CD4-positive, alpha-beta T cell treated with Interleukin-12 subunit alpha and Interleukin-12 subunit beta, for 1 hour (primary cell): ENCODE measurements around the gene PRR16.
"Not testable (repeated sequence)": the region's sequence is repeated elsewhere in the genome, so short reads cannot be mapped to it uniquely, and the experiment has no call there.

ENCODE experiments used
- DNase-seq: peaks from one replicate; pipeline ENCODE4 v3.0.0-alpha.2; 2020

PRR16 gene

DNA sequence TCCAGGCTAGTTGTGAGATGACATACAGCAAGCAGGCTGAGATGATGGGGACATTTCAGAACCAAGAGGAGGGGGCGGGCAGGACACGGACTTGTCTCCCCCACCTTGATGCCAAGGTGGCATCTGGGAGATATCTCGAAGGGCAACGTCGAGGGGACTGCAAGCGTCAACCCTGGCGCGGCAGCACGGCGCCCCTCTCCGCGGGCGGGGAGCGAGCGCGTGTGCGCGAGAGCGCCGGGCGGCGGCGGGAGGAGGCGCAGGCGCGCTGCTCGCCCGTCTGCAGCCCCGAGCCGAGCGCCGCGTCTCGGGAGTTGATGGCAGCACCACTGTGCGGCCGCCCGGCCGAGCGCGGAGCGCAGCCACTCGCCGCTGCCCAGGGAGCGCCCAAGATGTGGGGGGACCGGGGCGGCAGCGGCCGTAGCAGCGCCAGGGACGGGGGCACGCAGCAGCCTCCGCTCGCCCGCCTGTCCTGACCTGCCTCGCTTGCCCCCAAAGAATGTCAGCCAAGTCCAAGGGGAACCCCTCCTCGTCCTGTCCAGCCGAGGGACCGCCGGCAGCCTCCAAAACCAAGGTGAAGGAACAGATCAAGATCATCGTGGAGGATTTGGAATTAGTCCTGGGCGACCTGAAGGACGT, at the start of gene PRR16:
PRR16 (plus strand) TSS at position 310 of the 636 bp plus-strand sequence.
- no peak for DNase-seq

DNA sequence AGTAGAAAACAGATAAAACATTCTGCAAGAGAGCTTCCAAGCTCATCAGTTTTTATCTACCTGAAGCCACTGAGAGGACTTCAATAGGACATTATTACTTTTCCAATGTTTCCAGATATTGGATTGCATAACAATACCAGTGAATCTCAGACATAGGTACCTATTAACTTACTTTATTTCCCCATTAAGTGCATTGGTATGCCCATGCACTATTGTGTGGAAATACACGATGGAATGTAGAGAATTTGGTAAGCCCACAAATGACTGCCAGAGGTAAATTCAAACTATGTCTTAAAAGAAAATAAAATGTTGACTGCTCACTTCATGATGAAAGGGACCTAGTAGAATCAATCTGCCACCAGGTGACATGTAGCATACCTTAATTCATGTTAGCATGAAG, 48.1 kb upstream of the PRR16 start:
- DNase-seq = no peak

DNA sequence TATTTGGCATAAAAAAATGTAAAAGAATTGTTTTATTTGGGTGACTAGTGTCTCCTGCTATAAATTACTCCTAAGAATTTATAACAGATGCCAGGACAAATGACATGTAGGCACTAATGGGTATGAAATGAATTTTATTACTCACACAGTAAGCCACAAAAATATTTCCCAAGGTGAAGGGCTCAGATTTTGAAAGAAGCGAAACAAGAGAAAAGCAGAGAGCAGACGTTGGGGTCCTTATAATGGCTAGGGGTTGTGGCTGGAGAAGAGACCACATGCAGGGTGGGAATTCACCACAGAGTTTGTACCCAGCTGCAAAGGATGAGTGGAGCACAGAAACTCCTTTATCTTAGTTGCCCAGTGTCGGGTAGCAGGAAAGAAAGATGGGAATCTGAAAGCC, 45.0 kb upstream of the PRR16 start:
- DNase-seq = no peak

DNA sequence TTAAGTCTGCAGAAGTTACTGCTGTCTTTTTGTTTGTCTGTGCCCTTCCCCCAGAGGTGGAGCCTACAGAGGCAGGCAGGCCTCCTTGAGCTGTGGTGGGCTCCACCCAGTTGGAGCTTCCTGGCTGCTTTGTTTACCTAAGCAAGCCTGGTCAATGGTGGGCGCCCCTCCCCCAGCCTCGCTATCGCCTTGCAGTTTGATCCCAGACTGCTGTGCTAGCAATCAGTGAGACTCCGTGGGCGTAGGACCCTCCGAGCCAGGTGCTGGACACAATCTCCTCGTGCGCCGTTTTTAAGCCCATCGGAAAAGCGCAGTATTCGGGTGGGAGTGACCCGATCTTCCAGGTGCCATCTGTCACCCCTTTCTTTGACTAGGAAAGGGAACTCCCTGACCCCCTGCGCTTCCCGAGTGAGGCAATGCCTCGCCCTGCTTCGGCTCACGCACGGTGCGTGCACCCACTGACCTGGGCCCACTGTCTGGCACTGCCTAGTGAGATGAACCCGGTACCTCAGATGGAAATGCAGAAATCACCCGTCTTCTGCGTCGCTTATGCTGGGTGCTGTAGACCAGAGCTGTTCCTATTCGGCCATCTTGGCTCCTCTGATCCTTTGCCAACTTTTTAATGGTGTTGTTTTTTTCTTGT, 37.3 kb upstream of the PRR16 start:
- not testable (repeated sequence) for DNase-seq

DNA sequence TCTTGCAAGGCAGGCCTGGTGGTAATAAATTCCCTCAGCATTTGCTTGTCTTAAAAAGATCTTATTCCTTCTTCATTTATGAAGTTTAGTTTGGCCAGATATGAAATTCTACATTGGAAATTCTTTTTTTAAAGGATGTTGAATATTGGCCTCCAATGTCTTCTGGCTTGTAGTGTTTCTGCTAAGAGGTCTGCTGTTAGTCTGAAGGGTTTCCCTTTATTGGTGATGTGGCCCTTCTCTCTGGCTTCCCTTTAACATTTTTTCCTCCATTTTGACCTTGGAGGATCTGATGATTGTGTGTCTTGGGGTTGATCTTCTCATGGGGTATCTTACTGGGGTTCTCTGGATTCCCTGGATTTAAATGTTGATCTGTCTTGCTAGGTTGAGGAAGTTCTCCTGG, 33.5 kb upstream of the PRR16 start:
- DNase-seq = no peak

DNA sequence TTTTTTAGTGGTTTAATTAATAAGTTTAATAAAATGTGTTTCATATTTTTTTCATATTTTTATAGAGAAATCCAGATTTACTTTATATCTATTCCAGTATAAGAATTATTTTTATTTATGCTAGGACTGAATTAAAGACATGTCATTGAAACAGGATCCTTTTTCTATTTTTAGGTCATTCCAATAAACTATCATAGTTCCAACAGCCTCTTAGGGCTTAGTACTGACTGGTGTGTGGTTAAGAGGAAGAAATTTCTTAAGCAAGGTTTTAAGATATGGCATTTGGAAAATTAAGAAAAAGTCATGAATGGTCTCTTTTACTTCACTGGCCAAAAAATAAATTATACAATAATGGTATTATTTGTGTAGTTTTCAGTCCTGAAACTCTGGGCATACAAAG, 31.2 kb upstream of the PRR16 start:
- DNase-seq = no peak

DNA sequence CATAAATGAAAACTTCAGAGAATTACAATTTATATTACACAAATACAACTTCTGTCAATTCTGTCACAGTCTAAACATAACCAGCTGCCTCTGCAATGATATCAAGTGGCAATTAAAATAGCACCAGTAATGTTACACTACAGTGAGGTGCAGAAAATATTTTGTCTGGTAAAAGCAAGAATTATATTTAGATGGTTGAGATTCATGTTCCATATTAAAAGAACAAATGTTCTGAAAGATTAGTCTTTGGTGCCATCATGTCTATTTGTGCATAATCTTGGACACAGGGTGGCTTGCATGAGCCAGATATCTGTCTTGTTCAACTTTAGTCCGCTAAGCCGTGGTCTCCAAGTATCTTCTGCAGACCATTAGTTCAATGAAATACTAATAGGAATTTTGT, 29.0 kb upstream of the PRR16 start:
- DNase-seq = no peak

DNA sequence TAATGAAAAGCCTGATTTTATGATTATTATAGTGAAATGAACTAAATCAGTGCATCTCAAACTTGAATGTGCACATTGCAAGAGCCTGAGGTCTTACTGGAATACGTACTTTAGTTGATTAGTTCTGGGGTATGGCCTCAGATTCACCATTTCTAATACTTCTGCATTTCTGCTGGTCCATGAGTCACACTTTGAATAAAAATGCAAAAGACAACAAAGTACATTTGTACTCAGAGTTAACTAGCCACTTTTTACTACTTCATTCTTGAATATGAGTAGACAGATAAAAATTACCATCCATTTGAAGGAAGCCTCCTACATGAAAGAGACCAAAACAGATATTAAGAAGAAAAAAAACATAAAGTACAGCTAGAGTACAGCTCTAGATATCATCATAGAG, 27.1 kb upstream of the PRR16 start:
- DNase-seq = no peak

DNA sequence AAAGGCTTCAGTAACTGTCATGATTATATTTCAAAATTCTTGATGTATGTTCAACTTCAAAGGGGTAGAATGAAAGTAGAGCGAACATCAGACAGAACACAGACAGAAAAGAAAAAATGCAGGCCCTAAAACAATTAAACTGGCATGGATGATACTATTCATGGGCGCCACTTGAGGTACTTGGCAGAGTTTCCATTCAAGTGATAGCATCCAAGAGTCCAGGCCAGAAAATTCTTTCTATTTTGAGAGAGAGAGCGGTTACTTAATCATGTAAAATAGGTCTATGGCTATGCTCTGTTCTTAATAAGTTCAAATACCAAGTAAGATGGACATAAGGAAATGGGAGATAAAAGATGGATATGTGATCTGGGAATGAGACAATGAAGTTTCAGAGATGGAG, 21.4 kb upstream of the PRR16 start:
- DNase-seq = no peak

DNA sequence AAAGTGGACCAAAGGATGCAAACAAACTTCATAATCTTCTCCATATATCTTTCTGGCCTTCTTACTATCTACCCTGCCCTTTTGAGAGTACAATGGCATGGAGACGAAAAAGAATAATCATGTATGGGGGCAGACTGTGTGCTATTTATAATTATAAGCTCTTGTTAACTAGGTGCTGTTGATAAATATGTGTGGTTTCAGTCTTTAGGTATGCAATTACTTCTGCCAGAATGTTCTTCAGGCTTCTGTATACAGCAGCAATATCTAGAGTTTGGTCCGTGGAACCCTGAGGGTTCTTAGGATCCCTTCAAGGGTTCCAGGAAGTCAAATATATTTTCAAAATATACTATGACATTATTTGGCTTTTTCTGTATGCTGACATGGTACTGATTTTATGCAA, 20.5 kb upstream of the PRR16 start:
- DNase-seq = no peak

DNA sequence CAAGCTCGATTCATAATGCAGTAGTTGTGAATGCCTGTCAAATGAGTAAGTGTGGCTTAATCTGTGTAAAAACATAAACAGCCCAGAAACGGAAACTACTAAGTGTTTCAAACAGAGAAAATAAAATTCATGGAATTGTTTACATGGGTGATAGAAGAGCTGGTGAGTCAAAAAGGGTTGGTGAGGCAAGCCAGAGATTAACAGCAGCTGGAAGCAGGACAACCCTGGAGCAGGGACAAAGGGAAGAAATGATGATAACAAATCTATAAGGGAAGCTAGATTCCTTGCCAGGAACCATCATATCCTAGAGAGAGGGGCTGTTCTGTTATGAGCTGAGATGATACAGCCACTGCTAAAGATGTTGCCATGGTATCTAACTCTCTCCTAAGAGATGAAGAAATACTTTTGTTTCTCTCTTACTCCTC, 18.0 kb upstream of the PRR16 start:
- no peak for DNase-seq

DNA sequence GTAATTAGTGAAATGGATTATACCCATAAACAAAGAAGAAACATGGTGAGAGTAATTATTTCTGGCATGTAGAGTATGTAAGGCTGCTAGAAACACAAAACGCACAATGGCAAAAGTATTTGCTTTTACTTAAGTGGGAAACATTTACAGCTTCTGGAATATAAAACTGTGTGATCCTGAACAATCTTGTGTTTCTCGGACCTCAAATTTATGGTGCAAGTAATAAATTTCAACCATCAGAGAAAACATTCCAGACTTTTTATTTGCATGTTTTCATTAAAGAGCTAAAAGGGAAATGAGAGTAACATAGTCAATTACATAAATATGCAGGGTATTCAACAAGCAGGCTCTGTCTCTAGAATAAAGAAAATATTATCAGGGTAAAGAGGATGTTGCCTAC, 17.2 kb upstream of the PRR16 start:
- no peak for DNase-seq

DNA sequence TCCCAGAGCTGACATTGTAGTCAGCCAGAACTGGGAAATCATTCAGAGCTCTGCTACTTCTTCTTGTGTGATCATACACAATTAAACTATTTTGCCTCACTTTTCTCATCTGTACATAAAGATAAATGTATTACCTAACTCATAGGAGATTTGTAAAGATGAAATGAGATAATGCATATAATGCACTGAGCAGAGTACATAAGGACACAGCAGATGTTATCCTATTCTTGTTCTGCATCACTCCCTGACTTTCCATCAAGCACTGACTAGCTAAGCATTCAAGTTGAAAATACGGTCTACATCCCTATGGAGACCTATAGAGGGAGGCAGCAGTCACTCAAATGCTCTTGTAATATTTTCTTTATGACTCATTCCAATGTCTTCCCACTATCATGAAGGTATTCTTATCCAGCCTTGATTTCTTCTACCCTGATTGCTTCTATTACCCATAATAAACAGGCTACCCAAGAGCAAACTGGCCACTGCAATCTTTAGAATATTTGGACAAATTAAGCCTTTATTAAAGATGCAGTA, 16.3 kb upstream of the PRR16 start:
- no peak for DNase-seq

DNA sequence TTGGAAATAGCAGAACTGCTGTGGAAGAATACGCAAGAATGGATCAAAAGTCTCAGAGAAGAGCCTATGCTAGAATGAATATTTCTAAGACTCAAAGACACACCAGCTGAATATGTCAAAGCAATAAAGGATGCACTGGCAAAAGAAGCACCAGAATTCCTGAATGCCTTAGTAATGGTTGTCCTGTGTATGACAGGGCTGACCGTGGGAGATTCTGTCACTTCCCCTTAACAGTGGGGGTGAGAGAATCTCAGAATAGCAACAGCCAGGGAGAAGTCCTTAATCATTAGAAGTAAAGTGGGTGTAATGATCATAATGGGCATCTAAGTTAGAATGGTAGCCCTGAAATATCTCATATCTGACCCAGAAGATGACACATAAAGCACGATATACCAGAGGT, 14.6 kb upstream of the PRR16 start:
- no peak for DNase-seq

DNA sequence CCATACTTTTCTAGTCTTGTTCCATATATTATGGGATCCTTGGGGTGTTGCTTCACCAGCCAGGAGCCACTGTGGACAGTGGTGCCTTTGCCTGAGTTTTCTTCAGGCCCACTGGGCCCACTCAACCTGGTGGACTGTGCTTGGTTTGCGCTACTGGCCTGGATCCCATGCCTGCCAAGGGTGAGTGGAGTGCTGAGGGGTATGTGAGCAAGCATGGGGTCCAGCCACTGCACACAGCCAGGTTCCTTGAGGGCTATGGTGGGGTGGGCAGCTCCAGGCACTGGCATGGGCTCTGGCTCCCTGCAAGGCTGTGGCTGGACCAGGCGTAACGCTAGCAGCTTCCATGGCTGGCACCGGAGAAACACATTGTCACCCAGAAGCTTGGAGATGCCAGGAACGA, 13.2 kb upstream of the PRR16 start:
- DNase-seq = no peak

DNA sequence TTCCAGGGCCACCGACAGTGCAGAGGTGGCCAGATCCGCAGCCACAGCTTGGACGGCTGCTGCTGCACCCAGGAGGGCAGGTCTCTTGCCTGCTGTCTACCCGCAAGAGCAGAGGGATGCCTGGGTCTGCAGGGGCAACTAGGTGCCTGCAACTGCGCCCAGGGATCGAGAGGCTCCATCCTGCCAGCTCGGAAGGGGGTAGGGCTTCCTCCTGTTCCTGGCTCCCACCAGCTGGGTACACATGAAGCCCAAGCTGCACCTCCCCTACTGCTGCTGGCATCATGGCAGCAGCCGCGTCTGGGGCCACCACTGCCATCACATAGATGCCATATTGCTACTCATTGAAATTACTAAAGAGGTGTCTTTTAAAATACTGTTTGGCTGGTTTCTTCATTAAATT, 12.7 kb upstream of the PRR16 start:
- DNase-seq = no peak

DNA sequence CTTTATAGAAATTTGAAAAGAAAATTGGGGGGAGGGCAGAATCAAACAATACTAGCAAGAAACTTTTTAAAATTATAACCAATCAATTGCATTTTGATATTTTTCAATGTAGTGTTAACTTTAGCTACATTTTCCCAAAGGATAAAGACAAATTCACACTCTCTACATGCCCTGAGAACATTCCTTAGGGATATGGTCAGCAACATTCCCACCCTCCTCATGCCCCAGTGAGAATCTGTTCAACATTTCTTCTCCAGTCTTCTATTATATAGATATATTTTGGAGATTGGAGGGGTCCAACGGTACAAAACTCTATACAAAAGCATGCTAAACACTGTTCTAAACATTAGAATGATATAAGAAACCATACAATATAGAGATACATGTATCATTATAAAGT, 11.6 kb upstream of the PRR16 start:
- no peak for DNase-seq

DNA sequence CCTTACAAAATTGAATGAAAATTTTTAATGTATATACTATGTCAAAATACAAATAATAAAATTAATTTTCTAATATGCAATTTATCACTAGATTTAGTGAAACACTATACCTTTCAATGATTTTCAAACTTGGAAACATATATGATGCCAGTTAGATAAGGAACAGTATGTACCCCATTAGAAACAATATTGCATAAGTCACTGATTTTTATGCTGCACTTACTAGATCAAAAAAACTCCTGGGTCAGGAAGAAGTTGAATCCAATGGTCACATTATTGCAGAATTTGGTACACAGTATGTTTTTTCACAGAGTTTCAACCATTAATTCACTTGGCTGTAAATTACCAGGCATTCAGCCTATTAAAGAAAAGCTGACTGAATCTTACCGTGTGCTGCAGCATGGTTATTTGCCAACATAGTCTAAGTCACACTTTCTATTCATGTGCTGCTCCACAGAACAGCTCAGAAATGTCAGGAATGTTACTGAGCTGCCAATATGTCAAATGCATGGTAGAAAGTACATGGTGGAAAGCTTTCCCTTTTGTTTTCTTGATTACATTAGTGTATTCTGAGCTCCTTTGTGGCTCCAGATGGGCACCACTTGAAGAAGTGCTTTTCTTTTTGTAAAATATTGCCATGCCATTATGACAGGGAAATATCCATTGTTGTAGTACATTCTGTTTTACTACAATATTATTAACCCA, 9.9 kb upstream of the PRR16 start:
- no peak for DNase-seq

DNA sequence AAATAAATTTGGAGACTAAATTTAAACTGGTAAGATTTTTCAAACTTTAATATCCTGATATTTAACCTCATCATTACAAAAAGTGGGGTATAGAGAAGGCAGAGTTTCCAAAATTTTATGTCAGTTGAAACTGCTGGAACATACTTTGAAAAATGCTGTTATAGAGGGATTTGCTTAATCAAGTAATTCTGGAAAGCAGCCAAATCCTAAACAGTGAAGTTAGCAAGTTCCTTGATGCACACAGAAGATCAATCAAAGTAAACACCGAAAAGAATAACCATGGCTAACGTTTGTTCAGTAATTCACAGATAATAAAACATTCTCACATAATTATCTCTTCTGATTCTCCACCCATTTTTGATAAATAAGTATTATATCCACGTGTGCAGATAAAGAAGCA, 8.1 kb upstream of the PRR16 start:
- no peak for DNase-seq

DNA sequence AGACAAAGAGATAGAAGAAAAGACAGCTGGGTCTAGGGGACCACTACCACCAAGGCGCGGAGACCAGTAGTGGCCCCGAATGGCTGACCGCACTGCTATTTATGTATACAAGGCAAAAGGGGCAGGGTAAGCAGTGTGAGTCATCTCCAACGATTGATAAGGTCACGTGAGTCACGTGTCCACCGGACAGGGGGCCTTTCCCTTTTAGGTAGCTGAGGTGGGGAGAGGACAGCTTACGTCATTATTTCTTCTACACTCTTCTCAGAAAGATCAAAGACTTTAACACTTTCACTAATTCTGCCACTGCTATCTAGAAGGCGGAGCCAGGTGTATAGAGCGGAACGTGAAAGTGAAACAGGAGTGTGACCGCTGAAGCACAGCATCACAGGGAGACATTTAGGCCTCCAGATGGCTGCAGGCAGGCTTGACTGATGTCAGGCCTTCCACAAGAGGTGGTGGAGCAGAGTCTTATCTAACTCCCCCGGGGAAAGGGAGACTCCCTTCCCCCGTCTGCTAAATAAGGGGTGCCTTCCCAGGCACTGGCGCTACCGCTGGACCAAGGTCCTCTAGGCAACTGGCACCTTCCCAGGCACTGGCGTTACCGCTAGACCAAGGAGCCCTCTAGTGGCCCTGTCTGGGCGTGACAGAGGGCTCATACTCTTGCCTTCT, 6.1 kb upstream of the PRR16 start:
- peak; percentile 39 for DNase-seq

DNA sequence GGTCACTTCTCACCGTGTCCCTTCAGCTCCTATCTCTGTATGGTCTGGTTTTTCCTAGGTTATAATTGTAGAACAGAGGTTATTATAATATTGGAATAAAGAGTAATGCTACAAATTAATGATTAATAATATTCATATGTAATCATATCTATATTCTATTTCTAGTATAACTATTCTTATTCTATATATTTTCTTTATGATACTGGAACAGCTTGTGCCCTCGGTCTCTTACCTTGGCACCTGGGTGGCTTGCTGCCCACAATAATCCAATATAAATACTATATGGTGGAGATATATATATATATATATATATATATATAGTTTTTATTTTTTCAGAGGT, 5.6 kb upstream of the PRR16 start:
- not testable (repeated sequence) for DNase-seq

DNA sequence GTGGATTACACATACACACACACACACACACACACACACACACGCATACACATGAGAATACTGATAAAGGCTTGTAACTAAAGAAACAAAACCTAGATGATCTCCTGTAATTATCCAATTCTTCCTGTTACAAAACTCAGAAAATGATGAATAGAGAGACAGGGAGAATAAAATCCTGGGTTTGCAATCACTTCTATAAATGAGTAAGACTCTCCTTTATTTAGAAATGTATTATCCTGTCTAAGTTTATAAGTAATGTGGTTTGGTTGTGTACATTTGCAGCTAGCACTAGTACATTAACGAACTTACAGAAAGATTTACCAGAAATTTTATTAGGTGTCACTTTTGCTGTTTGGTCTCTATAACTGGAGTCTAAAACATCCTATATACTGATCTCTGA, 2.8 kb upstream of the PRR16 start:
- no peak for DNase-seq

DNA sequence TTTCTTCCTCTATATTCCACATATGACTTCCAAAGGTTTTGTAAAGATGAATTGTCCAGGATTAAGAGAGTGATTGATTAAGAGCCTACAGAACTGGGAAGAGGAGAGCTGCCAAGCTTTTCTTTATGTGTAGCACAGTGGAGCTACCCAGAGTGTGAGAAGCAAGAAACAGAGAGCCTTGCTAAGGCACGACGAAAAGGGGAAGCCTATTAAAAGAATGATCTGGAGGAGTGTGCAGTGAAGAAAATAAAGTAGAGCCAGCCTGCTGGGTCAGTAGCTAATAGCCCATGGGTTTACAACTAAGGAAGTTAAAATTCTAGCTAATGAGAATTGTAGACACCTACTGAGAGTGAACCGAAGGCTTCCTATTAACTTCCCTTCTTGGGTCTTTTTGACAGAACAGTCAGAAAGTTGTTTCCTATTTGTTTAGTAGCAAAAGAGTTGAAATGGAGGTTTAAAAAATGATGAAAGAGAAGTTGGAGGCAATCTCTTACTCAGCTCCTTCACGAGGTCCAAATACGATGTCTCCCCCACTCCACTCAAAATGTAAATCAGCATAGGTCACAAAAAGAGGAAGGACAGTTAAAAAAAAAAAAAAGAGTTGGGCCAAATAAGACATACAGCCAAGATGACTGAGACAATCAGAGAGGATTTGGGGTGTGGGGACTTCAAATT, 957 bp upstream of the PRR16 start:
- DNase-seq = no peak
